ENCODE measurements around the gene BZW1. TPM values are rescaled to one million over a fixed set of nuclear protein-coding genes. Genes with fewer than 3 reads are reported as not detected.
A peak's percentile ranks its signal among the peaks of the same experiment; 100 is the strongest.

Gene BZW1
- total RNA-seq, 4 donors from 2014 or later, result 248 to 368 (median 315) TPM

GRCh38 chr2:200770847-200771246 is 40.9 kb upstream of the BZW1 start:
- ATAC-seq (ENCODE audit: low FRiP score), result no peak
- DNase-seq (ENCODE audit: low spot score), result no peak

GRCh38 chr2:200772620-200773019 is 39.1 kb upstream of the BZW1 start:
- TF ChIP-seq CTCF (IDR thresholded peaks at IDR 0.05), result no peak
- ATAC-seq (ENCODE audit: low FRiP score) (no peak), DNase-seq (ENCODE audit: low spot score) (no peak)

More at GRCh38 chr2:200770847-200771246, 40.9 kb upstream of the BZW1 start:
- no peak for TF ChIP-seq CTCF (IDR thresholded peaks at IDR 0.05)

- TF ChIP-seq CTCF (IDR thresholded peaks at IDR 0.05), result no peak
- DNase-seq (ENCODE audit: low spot score), result no peak
- no peak for ATAC-seq (ENCODE audit: low FRiP score)
Measured at GRCh38 chr2:200773083-200773482, 38.6 kb upstream of the BZW1 start.

GRCh38 chr2:200774920-200775319 is 36.8 kb upstream of the BZW1 start:
- no peak for TF ChIP-seq CTCF (IDR thresholded peaks at IDR 0.05)
- ATAC-seq (ENCODE audit: low FRiP score), result no peak
- no peak for DNase-seq (ENCODE audit: low spot score)

- no peak for DNase-seq (ENCODE audit: low spot score)
- no peak for TF ChIP-seq CTCF (IDR thresholded peaks at IDR 0.05)
- no peak for ATAC-seq (ENCODE audit: low FRiP score)
Measured at GRCh38 chr2:200777275-200777674, 34.4 kb upstream of the BZW1 start.

GRCh38 chr2:200778038-200778437 is 33.7 kb upstream of the BZW1 start:
- DNase-seq (ENCODE audit: low spot score), result no peak
- TF ChIP-seq CTCF (IDR thresholded peaks at IDR 0.05), result no peak
- ATAC-seq (ENCODE audit: low FRiP score), result peak; percentile 43

GRCh38 chr2:200779214-200779613 is 32.5 kb upstream of the BZW1 start:
- ATAC-seq (ENCODE audit: low FRiP score), result no peak
- DNase-seq (ENCODE audit: low spot score), result no peak
- TF ChIP-seq CTCF (IDR thresholded peaks at IDR 0.05), result no peak
